ENCODE data around the gene TNNC2. TPM values are rescaled to one million over a fixed set of nuclear protein-coding genes. Genes with fewer than 3 reads are reported as not detected.

Gene TNNC2
- total and polyA plus RNA-seq, 2 donors (not counting 3 experiments of a cell fraction or from before 2014, with no cell fraction given), result 0.26 TPM; not detected in 1

DNA sequence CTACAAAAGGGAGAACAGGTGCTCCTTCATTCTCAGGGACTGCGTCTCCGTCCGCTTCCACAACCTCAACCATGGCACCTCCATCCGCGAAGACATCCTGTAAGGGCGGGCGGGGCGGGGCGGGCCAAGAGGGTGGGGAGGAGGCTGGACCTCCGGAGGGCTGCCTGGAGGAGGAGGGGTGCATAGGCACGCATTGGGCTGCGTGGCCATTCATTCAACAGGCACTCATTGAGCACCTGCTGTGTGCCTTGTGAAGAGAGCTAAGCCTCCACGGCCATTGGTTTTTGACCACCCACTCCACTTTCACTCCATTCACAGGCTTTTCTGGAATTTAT is 30.7 kb upstream of the TNNC2 start:
- Histone ChIP-seq H4K20me1 (replicated peaks; ENCODE audit: control insufficient read depth, extremely low read depth, insufficient read depth, low read length) (no peaks in the 10 kb centered on the region), H3K36me3 (ENCODE audit: control insufficient read depth in 2 of 2, extremely low read depth in 1 of 2, insufficient read depth in 2 of 2, low read length in 2 of 2) (no peaks in the 10 kb centered on the region), H3K79me2 (ENCODE audit: control insufficient read depth, insufficient read depth, low read length) (peaks cover 9% of the 10 kb centered on the region), H3K9ac (replicated peaks; ENCODE audit: extremely low read depth, insufficient read depth, low read length) (peak overlapping the region; percentile 35), H3K27ac (ENCODE audit: insufficient read depth, low read depth, low read length) (peak overlapping the region; percentile 51), H2AFZ (ENCODE audit: low read depth, low read length) (peak overlapping the region; percentile 77), H3K4me2 (ENCODE audit: insufficient read depth, low read length) (peak overlapping the region; percentile 70), H3K9me1 (replicated peaks; ENCODE audit: control insufficient read depth, extremely low read depth, insufficient read depth, low read length) (no peaks in the 10 kb centered on the region), H3K4me3 (replicated peaks in 1 of 3; ENCODE audit: insufficient read depth in 1 of 3, low read depth in 1 of 3, low read length in 3 of 3) (peak overlapping the region; percentile 29 to 78 (median 66)), H3K9me3 (replicated peaks; ENCODE audit: control insufficient read depth, insufficient read depth, low read length) (no peaks in the 10 kb centered on the region), H3K4me1 (ENCODE audit: control insufficient read depth, extremely low read depth, insufficient read depth, low read length) (peaks cover 12% of the 10 kb centered on the region), H3K27me3 (ENCODE audit: control insufficient read depth in 2 of 2, insufficient read depth in 2 of 2, low read length in 2 of 2) (no peaks in the 10 kb centered on the region)
- no TSS peak for BruUV-seq (replicated peaks)
- POLR2A ChIA-PET, result no interaction called here
- no peak for TF ChIP-seq JUN (IDR thresholded peaks at IDR 0.05; ENCODE audit: borderline replicate concordance, insufficient read depth, insufficient read length, low read depth)
- no peak for TF ChIP-seq GATA2 (IDR thresholded peaks at IDR 0.05; ENCODE audit: insufficient read depth, insufficient read length, low read depth, low read length)
- TF ChIP-seq, protein P1, sequence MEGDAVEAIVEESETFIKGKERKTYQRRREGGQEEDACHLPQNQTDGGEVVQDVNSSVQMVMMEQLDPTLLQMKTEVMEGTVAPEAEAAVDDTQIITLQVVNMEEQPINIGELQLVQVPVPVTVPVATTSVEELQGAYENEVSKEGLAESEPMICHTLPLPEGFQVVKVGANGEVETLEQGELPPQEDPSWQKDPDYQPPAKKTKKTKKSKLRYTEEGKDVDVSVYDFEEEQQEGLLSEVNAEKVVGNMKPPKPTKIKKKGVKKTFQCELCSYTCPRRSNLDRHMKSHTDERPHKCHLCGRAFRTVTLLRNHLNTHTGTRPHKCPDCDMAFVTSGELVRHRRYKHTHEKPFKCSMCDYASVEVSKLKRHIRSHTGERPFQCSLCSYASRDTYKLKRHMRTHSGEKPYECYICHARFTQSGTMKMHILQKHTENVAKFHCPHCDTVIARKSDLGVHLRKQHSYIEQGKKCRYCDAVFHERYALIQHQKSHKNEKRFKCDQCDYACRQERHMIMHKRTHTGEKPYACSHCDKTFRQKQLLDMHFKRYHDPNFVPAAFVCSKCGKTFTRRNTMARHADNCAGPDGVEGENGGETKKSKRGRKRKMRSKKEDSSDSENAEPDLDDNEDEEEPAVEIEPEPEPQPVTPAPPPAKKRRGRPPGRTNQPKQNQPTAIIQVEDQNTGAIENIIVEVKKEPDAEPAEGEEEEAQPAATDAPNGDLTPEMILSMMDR (IDR thresholded peaks at IDR 0.05; ENCODE audit: extremely low read depth in 1 of 2, insufficient read depth in 1 of 2, low read depth in 1 of 2, low read length in 2 of 2), result no peak
- no peak for TF ChIP-seq POLR2A (IDR thresholded peaks at IDR 0.05; ENCODE audit: low read depth, low read length)
- TF ChIP-seq MYC (IDR thresholded peaks at IDR 0.05; ENCODE audit: low read depth, low read length), result no peak
- no peak for TF ChIP-seq FOS (IDR thresholded peaks at IDR 0.05; ENCODE audit: borderline replicate concordance, insufficient read depth, low read length)
- TF ChIP-seq, protein P2, sequence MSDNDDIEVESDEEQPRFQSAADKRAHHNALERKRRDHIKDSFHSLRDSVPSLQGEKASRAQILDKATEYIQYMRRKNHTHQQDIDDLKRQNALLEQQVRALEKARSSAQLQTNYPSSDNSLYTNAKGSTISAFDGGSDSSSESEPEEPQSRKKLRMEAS (IDR thresholded peaks at IDR 0.05; ENCODE audit: insufficient read depth, insufficient read length), result no peak
- no peak for TF ChIP-seq POLR2AphosphoS5 (IDR thresholded peaks at IDR 0.05; ENCODE audit: insufficient read depth, low read depth, low read length)
- no peak for TF ChIP-seq EZH2 (IDR thresholded peaks at IDR 0.05; ENCODE audit: borderline replicate concordance, low read depth, low read length, severe bottlenecking)
- CTCF ChIA-PET, result interaction anchor here (1.1 kb wide), 1 partner anchor 59 kb away, joined by 3 read pairs; no protein-coding TSS in a partner anchor
- no peak for FAIRE-seq
- DNase-seq (ENCODE audit: low read depth, low spot score), result no peak
- intact Hi-C loops (cut with micrococcal nuclease), result loop anchor here (1.0 to 2.0 kb wide), 6 partner anchors 23 to 77 kb away; partner anchors contain the start of genes CTSA, NEURL2, PCIF1 and UBE2C
- dilution Hi-C loops (cut with MboI; ENCODE audit: extremely low pct_ligation_motif_present, low sequenced_read_pairs), result no loop called here

Data from endothelial cell of umbilical vein (primary cell).